H1 (cell line): ENCODE results near the gene RNF144A.

Experiments
- CTCF ChIP-seq, 3 experiments: IDR thresholded peaks; 1 replicate in 2 of 3; 2 replicates in 1 of 3; pipeline versions ENCODE4 v1.5.1 to v1.6.1; 2011; ENCODE audit warnings: low read length in 3 of 3, mild to moderate bottlenecking in 3 of 3, inconsistent platforms in 2 of 3, low read depth in 1 of 3, moderate library complexity in 1 of 3; ENCODE audit not compliant: insufficient read depth in 1 of 3; ENCODE audit errors: control extremely low read depth in 1 of 3
- HDAC2 ChIP-seq, 2 experiments: fragments of 300-600 bp in 1 of 2; sonication (generic) in 1 of 2; IDR thresholded peaks; 2 replicates each; pipeline ENCODE4 v1.6.1; 2011 to 2012; ENCODE audit warnings: low read depth in 2 of 2, low read length in 2 of 2, mild to moderate bottlenecking in 2 of 2, moderate library complexity in 2 of 2, borderline replicate concordance in 1 of 2, inconsistent platforms in 1 of 2
- MAFK ChIP-seq: IDR thresholded peaks from 2 replicates; pipeline ENCODE4 v1.6.1; 2012; ENCODE audit warnings: low read depth, mild to moderate bottlenecking, improper control_type of control experiment, low read length

GRCh38 chr2:6948677-6949351 is 31.6 kb downstream of the RNF144A start:
- no peak for TF ChIP-seq CTCF (IDR thresholded peaks at IDR 0.05; ENCODE audit: control extremely low read depth in 1 of 3, insufficient read depth in 1 of 3, low read depth in 1 of 3, low read length in 3 of 3)
- TF ChIP-seq HDAC2 (IDR thresholded peaks at IDR 0.05; ENCODE audit: borderline replicate concordance in 1 of 2, low read depth in 2 of 2, low read length in 2 of 2) = no peak
- no peak for TF ChIP-seq MAFK
